Lower lobe of right lung (tissue), 2 donors: ENCODE measurements around the gene ADGRB2. TPM values are rescaled to one million over a fixed set of nuclear protein-coding genes. Genes with fewer than 3 reads are reported as not detected.

Experiments used
- ATAC-seq, 2 donors: fragments of 200-7000 bp; cut with Tn5 transposase; one replicate each; pipeline ENCODE4 v1.9.1; 2020 to 2022; ENCODE audit warnings: mild to moderate bottlenecking in 2 of 2, moderate library complexity in 2 of 2
- DNase-seq: peaks from one replicate; pipeline ENCODE4 v3.0.0-alpha.2; 2020
- H3K27ac ChIP-seq: fragments of 200-600 bp; one replicate; pipeline ENCODE4 v1.8.0; 2022
- H3K27me3 ChIP-seq: fragments of 200-600 bp; one replicate; pipeline ENCODE4 v1.8.0; 2022; ENCODE audit warnings: low read depth
- H3K36me3 ChIP-seq: fragments of 200-600 bp; one replicate; pipeline ENCODE4 v1.8.0; 2022; ENCODE audit warnings: mild to moderate bottlenecking
- H3K4me1 ChIP-seq: fragments of 200-600 bp; one replicate; pipeline ENCODE4 v1.8.0; 2022
- H3K4me3 ChIP-seq: fragments of 200-600 bp; one replicate; pipeline ENCODE4 v1.8.0; 2022; ENCODE audit warnings: mild to moderate bottlenecking
- H3K9me3 ChIP-seq: fragments of 200-600 bp; one replicate; pipeline ENCODE4 v1.8.0; 2022
- intact Hi-C: fragments of 100-400 bp; cut with DNase I; formaldehyde crosslinking; loops from one replicate; pipeline ENCODE4 v1.11.0; 2022
- microRNA-seq: library from miRNA; unstranded; fragments of <30 nt; microRNA quantifications from one replicate; pipeline ENCODE4 v1.2.0, GENCODE V29; 2020; ENCODE audit warnings: borderline number of aligned reads
- total RNA-seq: library from RNA; stranded (reverse); fragmentation: NEBNext Ultra II Directional; extraction: Animal tissue kit (Norgen Biotek cat#: 25700); gene quantifications from one replicate; pipeline ENCODE4 v1.2.1, GENCODE V29; 2021
- TF ChIP-seq, protein P1 (sequence below): fragments of 200-600 bp; IDR thresholded peaks from one replicate; pipeline ENCODE4 v1.8.0; 2022; ENCODE audit warnings: antibody characterized with exemption, mild to moderate bottlenecking
- donor health status: DM: no; HTN: yes; CAD: no; lungs with severe emphysema.

Gene ADGRB2
- total RNA-seq, 1 donor from 2014 or later: 1.1 TPM

DNA sequence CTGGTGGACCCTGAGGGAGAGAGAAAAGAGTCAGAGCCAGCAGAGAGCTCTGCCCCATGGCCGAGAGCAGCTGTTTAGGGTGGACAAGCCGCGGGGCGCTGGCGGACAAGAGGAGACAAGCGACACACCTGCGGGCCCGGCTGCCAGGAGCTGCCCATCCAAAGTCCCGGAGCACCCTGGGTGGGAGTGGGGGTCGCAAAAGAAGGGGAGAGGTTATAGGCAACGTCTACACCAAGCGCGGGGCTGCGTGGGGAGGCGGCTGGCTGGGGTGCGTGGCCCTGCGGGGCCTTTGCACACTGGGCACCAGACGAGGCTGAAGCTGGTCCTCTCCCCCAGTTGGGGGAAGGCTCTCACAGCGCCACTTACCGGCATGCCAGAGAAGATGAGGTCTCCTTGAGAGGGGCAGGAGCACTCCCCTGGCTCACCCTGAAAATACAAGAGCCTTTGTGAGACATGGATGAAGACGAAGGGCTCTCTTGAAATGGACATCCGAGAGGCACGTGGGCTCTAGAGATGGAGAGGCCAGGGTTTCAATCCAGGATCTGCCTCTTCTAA is 84.4 kb downstream of the ADGRB2 start:
- Histone ChIP-seq H3K36me3 (peaks cover 7% of the 10 kb centered on the region), H3K27ac (no peak overlapping the region), H3K9me3 (no peaks in the 10 kb centered on the region), H3K27me3 (peaks cover 13% of the 10 kb centered on the region), H3K4me1 (no peaks in the 10 kb centered on the region), H3K4me3 (no peak overlapping the region)
- ATAC-seq (no peak), DNase-seq (no peak)
- intact Hi-C loops: no loop called here
- TF ChIP-seq, protein P1, sequence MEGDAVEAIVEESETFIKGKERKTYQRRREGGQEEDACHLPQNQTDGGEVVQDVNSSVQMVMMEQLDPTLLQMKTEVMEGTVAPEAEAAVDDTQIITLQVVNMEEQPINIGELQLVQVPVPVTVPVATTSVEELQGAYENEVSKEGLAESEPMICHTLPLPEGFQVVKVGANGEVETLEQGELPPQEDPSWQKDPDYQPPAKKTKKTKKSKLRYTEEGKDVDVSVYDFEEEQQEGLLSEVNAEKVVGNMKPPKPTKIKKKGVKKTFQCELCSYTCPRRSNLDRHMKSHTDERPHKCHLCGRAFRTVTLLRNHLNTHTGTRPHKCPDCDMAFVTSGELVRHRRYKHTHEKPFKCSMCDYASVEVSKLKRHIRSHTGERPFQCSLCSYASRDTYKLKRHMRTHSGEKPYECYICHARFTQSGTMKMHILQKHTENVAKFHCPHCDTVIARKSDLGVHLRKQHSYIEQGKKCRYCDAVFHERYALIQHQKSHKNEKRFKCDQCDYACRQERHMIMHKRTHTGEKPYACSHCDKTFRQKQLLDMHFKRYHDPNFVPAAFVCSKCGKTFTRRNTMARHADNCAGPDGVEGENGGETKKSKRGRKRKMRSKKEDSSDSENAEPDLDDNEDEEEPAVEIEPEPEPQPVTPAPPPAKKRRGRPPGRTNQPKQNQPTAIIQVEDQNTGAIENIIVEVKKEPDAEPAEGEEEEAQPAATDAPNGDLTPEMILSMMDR: no peak

- peaks cover 6% of the 10 kb centered on the region for H3K27me3 ChIP-seq
- no peaks in the 10 kb centered on the region for H3K9me3 ChIP-seq
- no peaks in the 10 kb centered on the region for H3K4me1 ChIP-seq
- no peak for ATAC-seq
- no peak overlapping the region for H3K27ac ChIP-seq
- no peak for DNase-seq
- peaks cover 7% of the 10 kb centered on the region for H3K36me3 ChIP-seq
- TF ChIP-seq, protein P1: no peak
- no peak overlapping the region for H3K4me3 ChIP-seq
- intact Hi-C loops: no loop called here
Observed at GRCh38 chr1:31679091-31679490, 85.0 kb downstream of the ADGRB2 start.

- TF ChIP-seq, protein P1: no peak
- Histone ChIP-seq H3K9me3 (no peaks in the 10 kb centered on the region), H3K4me3 (no peak overlapping the region), H3K4me1 (no peaks in the 10 kb centered on the region), H3K27me3 (peaks cover 6% of the 10 kb centered on the region), H3K36me3 (peaks cover 7% of the 10 kb centered on the region), H3K27ac (no peak overlapping the region)
- intact Hi-C loops: no loop called here
- DNase-seq: no peak
- ATAC-seq: no peak
Observed at GRCh38 chr1:31678681-31679080, 85.5 kb downstream of the ADGRB2 start.

DNA sequence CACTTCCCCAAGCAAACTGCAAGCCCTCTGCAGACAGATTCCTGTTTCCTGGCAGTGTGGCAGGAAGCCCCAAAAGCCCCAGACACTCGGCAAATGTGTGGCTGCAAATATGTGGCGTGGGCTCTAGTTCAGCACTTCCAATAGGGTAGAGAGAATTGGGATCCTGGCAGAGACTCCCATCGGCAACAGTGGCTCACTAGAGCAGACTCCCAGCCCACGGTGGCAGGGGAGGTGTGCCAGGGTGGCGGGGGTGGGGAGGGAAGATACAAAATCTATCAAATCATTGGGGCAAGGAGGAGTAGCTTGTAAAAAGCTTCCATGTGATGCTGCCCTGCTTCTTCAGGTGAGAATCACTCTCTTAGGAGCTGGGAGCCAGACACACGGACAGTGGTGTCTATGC is 86.2 kb downstream of the ADGRB2 start:
- DNase-seq (no peak), ATAC-seq (no peak)
- no peak overlapping the region for H3K4me3 ChIP-seq
- no peaks in the 10 kb centered on the region for H3K4me1 ChIP-seq
- peaks cover 7% of the 10 kb centered on the region for H3K36me3 ChIP-seq
- no peaks in the 10 kb centered on the region for H3K9me3 ChIP-seq
- H3K27me3 ChIP-seq: no peaks in the 10 kb centered on the region
- intact Hi-C loops: no loop called here
- H3K27ac ChIP-seq: no peak overlapping the region
- TF ChIP-seq, protein P1: no peak

DNA sequence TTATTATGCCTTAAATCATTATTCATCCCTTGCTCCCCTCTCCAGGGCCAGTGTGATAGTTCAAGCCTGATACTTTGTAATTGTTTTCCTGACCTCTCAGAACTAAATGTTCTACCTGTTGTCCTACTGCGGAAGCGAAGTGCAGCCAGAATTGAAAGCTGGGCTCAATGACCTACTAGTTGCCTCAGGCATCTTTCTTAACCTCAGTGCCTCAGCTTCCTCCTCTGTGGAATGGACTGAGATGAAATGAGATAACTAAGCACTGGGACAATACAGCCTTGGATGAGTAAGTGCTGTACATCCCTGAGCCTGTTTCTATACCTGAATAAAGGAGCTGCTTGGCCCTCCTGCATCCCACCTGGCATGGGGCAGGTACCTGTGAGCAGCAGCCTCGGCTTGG is 86.7 kb downstream of the ADGRB2 start:
- H3K36me3 ChIP-seq: peaks cover 1% of the 10 kb centered on the region
- H3K4me1 ChIP-seq: no peaks in the 10 kb centered on the region
- intact Hi-C loops: no loop called here
- TF ChIP-seq, protein P1: no peak
- no peak for DNase-seq
- no peak for ATAC-seq
- no peak overlapping the region for H3K4me3 ChIP-seq
- no peaks in the 10 kb centered on the region for H3K9me3 ChIP-seq
- H3K27ac ChIP-seq: no peak overlapping the region
- H3K27me3 ChIP-seq: no peaks in the 10 kb centered on the region

Small RNAs within 50 kb of the gene (microRNA-seq; reads per million reads assigned to microRNA genes)
- not detected for gene MIR4254

Other genes starting within 250 kb of the ADGRB2 start
- 64.5 TPM for gene TINAGL1, start 187.8 kb downstream of the ADGRB2 start, total RNA-seq
- not detected for gene HCRTR1, start 146.7 kb downstream of the ADGRB2 start, total RNA-seq
- 61.6 TPM for gene PEF1, start 119.5 kb downstream of the ADGRB2 start, total RNA-seq
- gene COL16A1, start 60.3 kb downstream of the ADGRB2 start, total RNA-seq: 11.8 TPM
- 21.6 TPM for gene SPOCD1, start 51.7 kb upstream of the ADGRB2 start, total RNA-seq
- gene PTP4A2, start 174.0 kb upstream of the ADGRB2 start, total RNA-seq: 205 TPM
- 79.5 TPM for gene KHDRBS1, start 249.5 kb upstream of the ADGRB2 start, total RNA-seq